ENCODE measurements around the gene HS6ST3.

Gene HS6ST3

DNA sequence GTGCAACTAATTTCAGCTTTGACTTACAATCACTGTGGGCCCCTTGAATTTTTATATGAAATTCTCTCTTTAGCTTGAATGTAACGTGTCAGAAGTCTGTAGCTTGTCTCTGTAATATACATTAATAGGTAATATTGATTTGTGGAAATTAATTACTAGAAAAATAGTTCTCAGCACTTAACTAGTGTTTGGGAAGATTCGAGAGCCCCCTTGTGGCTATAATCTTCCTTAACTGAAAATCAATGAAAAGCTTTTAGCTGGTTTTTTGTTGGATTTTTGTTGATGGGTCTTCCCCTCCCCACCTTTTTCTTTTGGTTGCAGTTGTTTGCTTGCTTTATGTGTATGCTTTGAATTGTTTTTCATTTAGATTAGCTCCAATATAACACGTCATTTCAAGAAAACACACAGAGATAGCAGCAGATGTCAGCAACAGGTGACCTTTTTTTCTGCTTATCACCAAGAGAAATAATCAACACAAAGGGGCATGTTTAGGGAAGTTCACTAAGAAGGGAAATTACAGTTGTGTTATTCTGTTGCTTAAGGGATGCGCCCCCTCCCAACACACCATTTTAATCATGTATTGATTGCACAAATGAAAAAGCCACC is 727.5 kb downstream of the HS6ST3 start:
- Histone ChIP-seq H3K36me3 (ENCODE audit: insufficient read depth, low read length) (no peaks in the 10 kb centered on the region), H3K27ac (ENCODE audit: low read length) (no peak overlapping the region), H2AFZ (ENCODE audit: low read depth, low read length) (no peak overlapping the region), H3K9me3 (ENCODE audit: insufficient read depth, low read length, severe bottlenecking) (peaks cover 3% of the 10 kb centered on the region), H3K9ac (ENCODE audit: low read depth, low read length) (no peak overlapping the region), H4K20me1 (ENCODE audit: insufficient read depth, low read length) (no peaks in the 10 kb centered on the region), H3K4me3 (ENCODE audit: low read depth in 1 of 2, low read length in 2 of 2) (no peak overlapping the region), H3K27me3 (ENCODE audit: insufficient read depth, low read length, poor library complexity) (no peaks in the 10 kb centered on the region), H3K4me2 (ENCODE audit: insufficient read depth, low read length) (no peak overlapping the region), H3K79me2 (ENCODE audit: insufficient read depth, low read length) (no peaks in the 10 kb centered on the region), H3K4me1 (ENCODE audit: insufficient read depth, low read length) (no peaks in the 10 kb centered on the region)
- ATAC-seq (ENCODE audit: insufficient read depth, low read depth) (no peak), DNase-seq (no peak)
- TF ChIP-seq EZH2 (IDR thresholded peaks at IDR 0.05; ENCODE audit: borderline replicate concordance, low read depth, low read length, severe bottlenecking): no peak
- TF ChIP-seq, protein P1, sequence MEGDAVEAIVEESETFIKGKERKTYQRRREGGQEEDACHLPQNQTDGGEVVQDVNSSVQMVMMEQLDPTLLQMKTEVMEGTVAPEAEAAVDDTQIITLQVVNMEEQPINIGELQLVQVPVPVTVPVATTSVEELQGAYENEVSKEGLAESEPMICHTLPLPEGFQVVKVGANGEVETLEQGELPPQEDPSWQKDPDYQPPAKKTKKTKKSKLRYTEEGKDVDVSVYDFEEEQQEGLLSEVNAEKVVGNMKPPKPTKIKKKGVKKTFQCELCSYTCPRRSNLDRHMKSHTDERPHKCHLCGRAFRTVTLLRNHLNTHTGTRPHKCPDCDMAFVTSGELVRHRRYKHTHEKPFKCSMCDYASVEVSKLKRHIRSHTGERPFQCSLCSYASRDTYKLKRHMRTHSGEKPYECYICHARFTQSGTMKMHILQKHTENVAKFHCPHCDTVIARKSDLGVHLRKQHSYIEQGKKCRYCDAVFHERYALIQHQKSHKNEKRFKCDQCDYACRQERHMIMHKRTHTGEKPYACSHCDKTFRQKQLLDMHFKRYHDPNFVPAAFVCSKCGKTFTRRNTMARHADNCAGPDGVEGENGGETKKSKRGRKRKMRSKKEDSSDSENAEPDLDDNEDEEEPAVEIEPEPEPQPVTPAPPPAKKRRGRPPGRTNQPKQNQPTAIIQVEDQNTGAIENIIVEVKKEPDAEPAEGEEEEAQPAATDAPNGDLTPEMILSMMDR (IDR thresholded peaks at IDR 0.05; ENCODE audit: borderline replicate concordance, extremely low read depth, low read length, poor library complexity, severe bottlenecking): peak; percentile 41

DNA sequence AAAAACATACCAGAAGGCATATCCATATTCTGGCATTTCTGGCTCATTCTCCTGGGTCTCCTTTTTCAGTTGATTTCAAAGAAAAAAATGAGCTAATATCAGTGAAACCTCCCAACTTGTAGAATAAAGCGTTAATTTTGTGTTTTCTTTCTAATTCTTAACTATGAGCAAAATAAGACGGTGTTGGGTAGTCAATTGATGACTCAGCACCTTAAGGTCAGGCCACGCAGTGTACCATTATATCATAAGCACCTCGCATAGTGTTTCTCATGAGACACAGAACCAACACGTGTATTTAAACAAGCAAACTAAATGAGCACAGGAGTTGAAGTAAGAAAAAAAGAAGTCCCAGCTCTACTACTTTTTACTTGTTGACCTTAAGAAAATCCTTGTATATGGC is 729.5 kb downstream of the HS6ST3 start:
- Histone ChIP-seq H3K9ac (ENCODE audit: low read depth, low read length) (no peak overlapping the region), H3K9me3 (ENCODE audit: insufficient read depth, low read length, severe bottlenecking) (peaks cover 3% of the 10 kb centered on the region), H4K20me1 (ENCODE audit: insufficient read depth, low read length) (no peaks in the 10 kb centered on the region), H2AFZ (ENCODE audit: low read depth, low read length) (no peak overlapping the region), H3K79me2 (ENCODE audit: insufficient read depth, low read length) (no peaks in the 10 kb centered on the region), H3K36me3 (ENCODE audit: insufficient read depth, low read length) (no peaks in the 10 kb centered on the region), H3K4me3 (ENCODE audit: low read depth in 1 of 2, low read length in 2 of 2) (no peak overlapping the region), H3K4me2 (ENCODE audit: insufficient read depth, low read length) (no peak overlapping the region), H3K4me1 (ENCODE audit: insufficient read depth, low read length) (no peaks in the 10 kb centered on the region), H3K27me3 (ENCODE audit: insufficient read depth, low read length, poor library complexity) (no peaks in the 10 kb centered on the region), H3K27ac (ENCODE audit: low read length) (no peak overlapping the region)
- TF ChIP-seq, protein P1 (IDR thresholded peaks at IDR 0.05; ENCODE audit: borderline replicate concordance, extremely low read depth, low read length, poor library complexity, severe bottlenecking): no peak
- no peak for TF ChIP-seq EZH2 (IDR thresholded peaks at IDR 0.05; ENCODE audit: borderline replicate concordance, low read depth, low read length, severe bottlenecking)
- ATAC-seq (ENCODE audit: insufficient read depth, low read depth) (no peak), DNase-seq (no peak)

- ATAC-seq (ENCODE audit: insufficient read depth, low read depth) (no peak), DNase-seq (no peak)
- Histone ChIP-seq H3K4me1 (ENCODE audit: insufficient read depth, low read length) (no peaks in the 10 kb centered on the region), H3K9ac (ENCODE audit: low read depth, low read length) (no peak overlapping the region), H4K20me1 (ENCODE audit: insufficient read depth, low read length) (no peaks in the 10 kb centered on the region), H3K27me3 (ENCODE audit: insufficient read depth, low read length, poor library complexity) (no peaks in the 10 kb centered on the region), H3K36me3 (ENCODE audit: insufficient read depth, low read length) (no peaks in the 10 kb centered on the region), H3K27ac (ENCODE audit: low read length) (no peak overlapping the region), H2AFZ (ENCODE audit: low read depth, low read length) (no peak overlapping the region), H3K79me2 (ENCODE audit: insufficient read depth, low read length) (no peaks in the 10 kb centered on the region), H3K4me2 (ENCODE audit: insufficient read depth, low read length) (no peak overlapping the region), H3K9me3 (ENCODE audit: insufficient read depth, low read length, severe bottlenecking) (no peaks in the 10 kb centered on the region), H3K4me3 (ENCODE audit: low read depth in 1 of 2, low read length in 2 of 2) (no peak overlapping the region)
- TF ChIP-seq, protein P1 (IDR thresholded peaks at IDR 0.05; ENCODE audit: borderline replicate concordance, extremely low read depth, low read length, poor library complexity, severe bottlenecking): no peak
- no peak for TF ChIP-seq EZH2 (IDR thresholded peaks at IDR 0.05; ENCODE audit: borderline replicate concordance, low read depth, low read length, severe bottlenecking)
Observed at GRCh38 chr13:96821381-96821780, 731.5 kb downstream of the HS6ST3 start.

Measured in DND-41 (cell line).